Measurements from ENCODE around the gene TSHZ1. TPM values are rescaled to one million over a fixed set of nuclear protein-coding genes. Genes with fewer than 3 reads are reported as not detected.
A peak's percentile ranks its signal among the peaks of the same experiment; 100 is the strongest.

Gene TSHZ1
- total RNA-seq, 1 experiment from 2014 or later = 2.7 TPM

- peak; percentile 13 for DNase-seq (ENCODE audit: low spot score)
Observed at GRCh38 chr18:75208155-75208835, 2.3 kb upstream of the TSHZ1 start.

GRCh38 chr18:75208836-75209128, 1.8 kb upstream of the TSHZ1 start:
- DNase-seq (ENCODE audit: low spot score) = no peak

- peak; percentile 59 for DNase-seq (ENCODE audit: low spot score)
Observed at GRCh38 chr18:75209129-75209950, 1.3 kb upstream of the TSHZ1 start, which contains the start of gene PTGR3. Gene PTGR3, minus strand, starts transcription at chr18:75209139. Its CDS starts 81 bp downstream, at chr18:75209058.

GRCh38 chr18:75209951-75210258, 692 bp upstream of the TSHZ1 start:
- DNase-seq (ENCODE audit: low spot score) = peak; percentile 4

- DNase-seq (ENCODE audit: low spot score) = peak; percentile 3
Observed at GRCh38 chr18:75211002-75211621, 515 bp downstream of the TSHZ1 start.

- no peak for DNase-seq (ENCODE audit: low spot score)
Observed at GRCh38 chr18:75211626-75211952, 992 bp downstream of the TSHZ1 start.

- peak; percentile 10 for DNase-seq (ENCODE audit: low spot score)
Observed at GRCh38 chr18:75211953-75212750, 1.6 kb downstream of the TSHZ1 start.

- no peak for DNase-seq (ENCODE audit: low spot score)
Observed at GRCh38 chr18:75212751-75213090, 2.1 kb downstream of the TSHZ1 start.

GRCh38 chr18:75213611-75214331, 3.2 kb downstream of the TSHZ1 start:
- no peak for DNase-seq (ENCODE audit: low spot score)

GRCh38 chr18:75214332-75214690, 3.7 kb downstream of the TSHZ1 start:
- no peak for DNase-seq (ENCODE audit: low spot score)

- DNase-seq (ENCODE audit: low spot score) = no peak
Observed at GRCh38 chr18:75214766-75215510, 4.3 kb downstream of the TSHZ1 start.

GRCh38 chr18:75215663-75216062, 5.1 kb downstream of the TSHZ1 start:
- DNase-seq (ENCODE audit: low spot score) = no peak

- no peak for DNase-seq (ENCODE audit: low spot score)
Observed at GRCh38 chr18:75216212-75216910, 5.8 kb downstream of the TSHZ1 start.

GRCh38 chr18:75216911-75217689, 6.5 kb downstream of the TSHZ1 start:
- DNase-seq (ENCODE audit: low spot score) = no peak

GRCh38 chr18:75218065-75218923, 7.7 kb downstream of the TSHZ1 start:
- DNase-seq (ENCODE audit: low spot score) = no peak

GRCh38 chr18:75219745-75220375, 9.3 kb downstream of the TSHZ1 start:
- no peak for DNase-seq (ENCODE audit: low spot score)

- no peak for DNase-seq (ENCODE audit: low spot score)
Observed at GRCh38 chr18:75220551-75221355, 10.2 kb downstream of the TSHZ1 start.

Data from A172 (cell line).